HG03565 (cell line): Measurements from ENCODE around the gene GRIK2.
A peak's percentile ranks its signal among the peaks of the same experiment; 100 is the strongest.

Experiments
- ATAC-seq: cut with Tn5 transposase; IDR thresholded peaks from one replicate; pipeline ENCODE4 v1.9.1; 2021; ENCODE audit warnings: mild to moderate bottlenecking, moderate library complexity; ENCODE audit not compliant: unreplicated experiment

GRIK2 gene

GRCh38 chr6:101706576-101706975, 313.1 kb downstream of the GRIK2 start:
- ATAC-seq: no peak

GRCh38 chr6:101711518-101711917, 318.0 kb downstream of the GRIK2 start:
- peak; percentile 66 for ATAC-seq

GRCh38 chr6:101716387-101716786, 322.9 kb downstream of the GRIK2 start:
- ATAC-seq: no peak

GRCh38 chr6:101716810-101717209, 323.3 kb downstream of the GRIK2 start:
- ATAC-seq: no peak

- no peak for ATAC-seq
Observed at GRCh38 chr6:101719521-101719920, 326.0 kb downstream of the GRIK2 start.

- ATAC-seq: no peak
Observed at GRCh38 chr6:101722471-101722870, 329.0 kb downstream of the GRIK2 start.

- no peak for ATAC-seq
Observed at GRCh38 chr6:101722991-101723579, 329.6 kb downstream of the GRIK2 start.

- ATAC-seq: no peak
Observed at GRCh38 chr6:101728388-101728787, 334.9 kb downstream of the GRIK2 start.

GRCh38 chr6:101728956-101729355, 335.4 kb downstream of the GRIK2 start:
- ATAC-seq: no peak

GRCh38 chr6:101730954-101731353, 337.4 kb downstream of the GRIK2 start:
- no peak for ATAC-seq

- ATAC-seq: no peak
Observed at GRCh38 chr6:101733899-101734298, 340.4 kb downstream of the GRIK2 start.

- no peak for ATAC-seq
Observed at GRCh38 chr6:101738481-101738880, 345.0 kb downstream of the GRIK2 start.

GRCh38 chr6:101740631-101741030, 347.1 kb downstream of the GRIK2 start:
- ATAC-seq: no peak

GRCh38 chr6:101741474-101742171, 348.1 kb downstream of the GRIK2 start:
- ATAC-seq: no peak

- no peak for ATAC-seq
Observed at GRCh38 chr6:101747160-101747559, 353.7 kb downstream of the GRIK2 start.

GRCh38 chr6:101747716-101748115, 354.2 kb downstream of the GRIK2 start:
- ATAC-seq: no peak

- no peak for ATAC-seq
Observed at GRCh38 chr6:101755931-101756330, 362.4 kb downstream of the GRIK2 start.

GRCh38 chr6:101758368-101758767, 364.9 kb downstream of the GRIK2 start:
- ATAC-seq: no peak

GRCh38 chr6:101760843-101761621, 367.5 kb downstream of the GRIK2 start:
- no peak for ATAC-seq

- ATAC-seq: no peak
Observed at GRCh38 chr6:101762851-101763250, 369.3 kb downstream of the GRIK2 start.

GRCh38 chr6:101765281-101765680, 371.8 kb downstream of the GRIK2 start:
- ATAC-seq: no peak

GRCh38 chr6:101770116-101770515, 376.6 kb downstream of the GRIK2 start:
- no peak for ATAC-seq
